ENCODE results near the gene PIR.

Gene PIR

DNA sequence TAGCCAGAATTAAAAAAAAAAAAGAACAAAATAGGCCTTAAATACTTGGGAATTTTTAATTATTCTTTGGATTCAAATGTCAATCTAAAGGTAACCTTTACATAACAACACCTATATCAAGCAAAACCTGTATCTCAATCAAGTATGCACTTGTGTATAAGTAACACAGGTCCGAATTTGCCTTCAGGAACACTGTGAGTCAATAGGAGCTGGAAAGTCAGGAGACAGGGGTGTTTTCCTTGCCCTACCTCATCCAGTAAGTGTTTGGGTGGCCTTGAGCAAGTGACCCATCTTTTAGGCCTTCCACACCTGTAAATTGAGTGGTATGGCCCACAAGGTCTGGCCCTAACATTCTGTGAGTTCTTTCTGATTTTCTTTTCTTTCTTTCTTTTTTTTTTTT is 68.1 kb downstream of the PIR start:
- Mint-ChIP-seq H3K9me3 (no peaks in the 10 kb centered on the region), H3K27ac (no peak overlapping the region), H3K4me3 (no peak overlapping the region), H3K27me3 (no peaks in the 10 kb centered on the region), H3K36me3 (ENCODE audit: low read depth) (no peaks in the 10 kb centered on the region), H3K4me1 (ENCODE audit: low read depth) (peaks cover 7% of the 10 kb centered on the region)
- intact Hi-C loops (cut with micrococcal nuclease) = no loop called here

DNA sequence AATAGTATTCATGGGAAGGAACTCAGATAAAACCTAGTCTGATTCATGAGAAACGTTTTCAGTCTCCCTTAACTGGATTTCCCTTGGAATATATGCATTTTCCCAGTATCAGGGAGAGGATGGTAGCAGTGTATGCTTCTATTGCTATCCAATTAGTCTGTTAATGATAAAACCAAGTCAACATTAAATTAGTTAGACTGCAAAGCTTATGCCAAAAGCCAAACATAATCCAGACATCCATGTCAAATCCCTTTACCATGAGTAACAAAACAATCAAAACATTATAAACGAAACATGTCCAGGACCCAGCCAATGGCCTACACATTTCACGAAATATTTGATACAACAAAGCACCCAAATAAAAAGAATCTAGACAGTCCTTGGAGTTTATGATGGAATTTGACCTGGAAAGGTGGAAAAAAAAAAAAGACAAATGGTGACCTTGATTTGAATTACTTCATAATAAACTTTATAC is 74.4 kb downstream of the PIR start:
- intact Hi-C loops (cut with micrococcal nuclease) = no loop called here
- H3K4me1 Mint-ChIP-seq (ENCODE audit: low read depth) = no peaks in the 10 kb centered on the region
- peaks cover 9% of the 10 kb centered on the region for H3K9me3 Mint-ChIP-seq
- no peak overlapping the region for H3K4me3 Mint-ChIP-seq
- H3K27me3 Mint-ChIP-seq = no peaks in the 10 kb centered on the region
- no peak overlapping the region for H3K27ac Mint-ChIP-seq
- H3K36me3 Mint-ChIP-seq (ENCODE audit: low read depth) = no peaks in the 10 kb centered on the region

DNA sequence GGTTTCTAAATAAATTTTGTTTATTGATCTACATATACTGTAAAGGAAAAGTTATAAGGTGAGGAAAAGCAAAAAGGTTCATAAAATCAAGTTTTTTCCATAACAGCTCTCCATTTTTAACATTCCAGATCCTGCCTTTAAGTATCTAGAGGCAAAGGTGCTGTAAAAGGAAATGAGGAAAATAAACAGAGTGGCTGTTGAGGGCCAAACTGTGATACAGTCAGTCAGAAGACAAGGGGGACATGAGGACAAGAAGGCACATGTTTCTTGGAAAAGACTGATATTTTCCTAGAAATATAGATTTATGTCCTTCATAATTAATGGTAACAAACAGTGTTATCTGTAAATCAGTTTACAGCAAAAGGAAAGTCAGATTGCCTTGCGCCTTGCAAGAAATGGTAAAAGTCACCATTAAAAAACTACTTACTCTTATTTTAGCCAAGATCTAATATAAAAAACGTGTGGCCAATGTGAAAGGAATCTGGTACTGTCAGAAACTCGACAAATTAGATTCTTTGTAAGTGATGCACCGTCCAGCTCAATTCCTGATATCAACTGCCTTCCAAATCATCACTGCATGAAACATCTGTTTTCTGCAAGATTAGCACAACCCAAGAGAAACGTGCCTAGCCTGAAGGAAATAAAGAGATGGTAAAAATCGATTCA is 75.0 kb downstream of the PIR start:
- Mint-ChIP-seq H3K27me3 (no peaks in the 10 kb centered on the region), H3K4me1 (ENCODE audit: low read depth) (no peaks in the 10 kb centered on the region), H3K4me3 (no peak overlapping the region), H3K9me3 (peaks cover 9% of the 10 kb centered on the region), H3K27ac (no peak overlapping the region), H3K36me3 (ENCODE audit: low read depth) (no peaks in the 10 kb centered on the region)
- intact Hi-C loops (cut with micrococcal nuclease) = no loop called here

DNA sequence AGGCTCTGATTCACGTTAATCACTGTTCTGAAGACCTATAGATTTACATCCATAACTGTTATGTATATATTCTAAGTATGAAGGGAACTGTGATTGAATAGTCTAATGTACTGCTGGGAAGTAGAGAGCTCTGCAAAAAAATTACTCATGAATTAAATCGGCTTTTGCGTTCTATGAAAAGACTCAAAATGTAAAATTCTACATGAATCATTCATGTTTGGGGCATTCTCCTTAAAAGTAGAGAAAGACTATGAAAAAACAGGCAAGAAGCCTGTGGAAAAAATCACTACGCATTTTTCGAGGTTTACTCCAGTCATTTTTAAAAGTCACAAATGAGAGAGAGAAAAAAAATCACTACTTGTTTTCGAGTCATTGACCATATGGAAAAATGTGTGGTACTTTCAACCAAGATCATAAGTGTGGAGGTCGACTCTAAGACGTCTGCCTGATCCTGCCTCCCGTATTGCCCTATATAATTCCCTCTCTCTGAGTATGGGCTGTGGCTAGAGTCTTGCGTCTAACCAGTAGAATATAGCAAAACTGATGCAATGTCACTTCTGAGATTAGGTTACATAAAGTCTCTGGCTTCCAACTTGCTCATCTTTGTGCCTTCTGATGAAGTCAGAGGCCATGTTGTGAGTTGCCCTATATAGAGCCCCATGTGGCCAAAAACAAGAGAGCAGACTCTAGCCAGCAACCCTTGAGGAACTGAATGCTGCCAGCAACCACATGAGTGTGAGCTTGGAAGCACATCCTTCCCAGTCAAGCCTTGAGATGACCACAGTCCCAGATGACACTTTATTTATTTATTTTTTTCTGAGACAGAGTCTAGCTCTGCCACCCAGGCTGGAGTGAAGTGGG is 76.8 kb downstream of the PIR start:
- no peaks in the 10 kb centered on the region for H3K36me3 Mint-ChIP-seq (ENCODE audit: low read depth)
- intact Hi-C loops (cut with micrococcal nuclease) = no loop called here

GRCh38 chrX:15413101-15413500 is 80.0 kb downstream of the PIR start:
- no peaks in the 10 kb centered on the region for H3K4me1 Mint-ChIP-seq (ENCODE audit: low read depth)
- intact Hi-C loops (cut with micrococcal nuclease) = no loop called here
- no peak overlapping the region for H3K4me3 Mint-ChIP-seq
- peaks cover 9% of the 10 kb centered on the region for H3K9me3 Mint-ChIP-seq
- no peaks in the 10 kb centered on the region for H3K36me3 Mint-ChIP-seq (ENCODE audit: low read depth)
- no peak overlapping the region for H3K27ac Mint-ChIP-seq
- H3K27me3 Mint-ChIP-seq = no peaks in the 10 kb centered on the region

More for the DNA sequence above, 76.8 kb downstream of the PIR start:
- H3K9me3 Mint-ChIP-seq = peaks cover 9% of the 10 kb centered on the region
- H3K4me3 Mint-ChIP-seq = no peak overlapping the region
- no peaks in the 10 kb centered on the region for H3K27me3 Mint-ChIP-seq
- H3K4me1 Mint-ChIP-seq (ENCODE audit: low read depth) = no peaks in the 10 kb centered on the region
- no peak overlapping the region for H3K27ac Mint-ChIP-seq

DNA sequence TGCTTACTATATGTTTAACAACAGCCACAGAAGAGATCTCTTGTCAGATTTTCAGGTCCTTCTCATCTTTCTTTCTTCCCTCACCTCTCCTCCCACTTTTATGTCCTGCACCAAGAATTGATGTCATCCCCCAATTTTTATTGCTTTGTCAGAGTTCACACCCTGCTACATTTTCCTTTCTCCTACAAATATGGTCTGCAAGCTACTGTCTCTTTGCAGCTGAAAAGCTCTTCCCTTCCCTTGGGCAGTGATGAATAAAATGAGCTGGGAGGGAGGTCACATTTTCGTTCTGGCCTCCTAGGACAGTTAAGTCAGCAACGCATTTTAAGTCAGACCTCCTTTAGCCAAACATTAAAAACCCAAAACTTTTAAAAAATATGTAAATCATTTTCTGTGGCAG is 82.2 kb downstream of the PIR start:
- H3K36me3 Mint-ChIP-seq (ENCODE audit: low read depth) = no peaks in the 10 kb centered on the region
- intact Hi-C loops (cut with micrococcal nuclease) = no loop called here
- no peak overlapping the region for H3K27ac Mint-ChIP-seq
- H3K4me1 Mint-ChIP-seq (ENCODE audit: low read depth) = no peaks in the 10 kb centered on the region
- H3K27me3 Mint-ChIP-seq = no peaks in the 10 kb centered on the region
- no peaks in the 10 kb centered on the region for H3K9me3 Mint-ChIP-seq
- no peak overlapping the region for H3K4me3 Mint-ChIP-seq

DNA sequence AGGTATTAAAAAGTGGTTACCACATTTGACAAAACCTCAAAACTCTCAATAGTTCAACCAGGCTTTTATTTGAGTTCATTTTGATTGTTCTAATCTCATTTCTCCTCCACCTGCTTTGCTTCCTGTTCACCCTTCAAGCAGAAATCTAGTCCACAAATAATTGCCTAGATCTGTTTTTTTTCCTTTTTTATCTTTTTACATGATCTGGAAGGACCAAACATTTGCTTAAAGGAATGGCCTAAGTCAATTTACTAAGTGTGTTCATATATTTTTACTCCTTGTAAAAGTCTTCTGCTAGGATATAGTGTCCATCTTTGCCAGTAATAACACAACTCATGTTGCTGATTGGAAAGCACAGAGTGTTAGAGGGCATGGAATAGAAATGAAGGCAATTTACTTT is 82.7 kb downstream of the PIR start:
- intact Hi-C loops (cut with micrococcal nuclease) = no loop called here
- Mint-ChIP-seq H3K4me3 (no peak overlapping the region), H3K9me3 (no peaks in the 10 kb centered on the region), H3K27ac (no peak overlapping the region), H3K4me1 (ENCODE audit: low read depth) (no peaks in the 10 kb centered on the region), H3K36me3 (ENCODE audit: low read depth) (no peaks in the 10 kb centered on the region), H3K27me3 (no peaks in the 10 kb centered on the region)

GRCh38 chrX:15405846-15406245 is 87.3 kb downstream of the PIR start:
- no peak overlapping the region for H3K4me3 Mint-ChIP-seq
- no peaks in the 10 kb centered on the region for H3K4me1 Mint-ChIP-seq (ENCODE audit: low read depth)
- H3K36me3 Mint-ChIP-seq (ENCODE audit: low read depth) = no peaks in the 10 kb centered on the region
- no peaks in the 10 kb centered on the region for H3K27me3 Mint-ChIP-seq
- intact Hi-C loops (cut with micrococcal nuclease) = no loop called here
- no peaks in the 10 kb centered on the region for H3K9me3 Mint-ChIP-seq
- no peak overlapping the region for H3K27ac Mint-ChIP-seq

DNA sequence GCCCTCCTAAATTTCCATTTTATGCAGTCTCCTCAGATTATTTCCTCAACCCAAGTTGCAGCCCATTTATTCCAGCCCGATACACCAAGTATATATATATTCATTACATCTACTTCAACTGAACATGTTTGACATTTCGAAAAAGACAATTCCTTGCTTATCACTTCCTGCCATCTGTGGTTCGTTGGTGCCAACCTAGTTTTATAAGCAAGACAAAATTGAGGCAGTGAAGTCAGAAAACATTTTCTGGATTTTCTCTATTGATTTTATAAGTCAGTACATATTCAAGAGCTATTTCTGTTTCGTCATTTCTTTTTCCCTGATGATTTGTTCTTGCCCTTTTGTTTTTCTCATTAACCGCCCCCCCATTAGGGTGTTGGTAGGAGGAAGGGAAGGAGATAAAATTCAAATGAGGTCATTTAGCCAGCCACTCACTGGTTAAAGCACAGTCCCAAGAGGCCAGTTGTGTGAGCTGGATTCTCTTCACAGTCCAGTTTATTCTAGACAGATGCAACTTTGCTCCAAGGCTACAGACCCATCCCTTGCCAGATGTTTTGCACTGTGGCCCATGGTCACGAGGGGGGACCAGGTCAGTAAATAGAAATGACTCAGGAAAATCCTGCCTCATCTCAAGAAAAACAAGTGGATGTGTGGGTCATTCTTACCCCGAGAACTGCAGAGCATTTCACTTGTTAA is 88.6 kb downstream of the PIR start:
- Mint-ChIP-seq H3K4me3 (no peak overlapping the region), H3K4me1 (ENCODE audit: low read depth) (no peaks in the 10 kb centered on the region), H3K36me3 (ENCODE audit: low read depth) (no peaks in the 10 kb centered on the region), H3K9me3 (no peaks in the 10 kb centered on the region), H3K27ac (no peak overlapping the region), H3K27me3 (no peaks in the 10 kb centered on the region)
- intact Hi-C loops (cut with micrococcal nuclease) = no loop called here

GRCh38 chrX:15401378-15401777 is 91.8 kb downstream of the PIR start:
- Mint-ChIP-seq H3K4me3 (no peak overlapping the region), H3K36me3 (ENCODE audit: low read depth) (no peaks in the 10 kb centered on the region), H3K4me1 (ENCODE audit: low read depth) (no peaks in the 10 kb centered on the region), H3K27me3 (no peaks in the 10 kb centered on the region), H3K9me3 (no peaks in the 10 kb centered on the region), H3K27ac (no peak overlapping the region)
- intact Hi-C loops (cut with micrococcal nuclease) = no loop called here

GRCh38 chrX:15399962-15400391 is 93.2 kb downstream of the PIR start:
- no peaks in the 10 kb centered on the region for H3K9me3 Mint-ChIP-seq
- no peaks in the 10 kb centered on the region for H3K4me1 Mint-ChIP-seq (ENCODE audit: low read depth)
- no peak overlapping the region for H3K27ac Mint-ChIP-seq
- H3K4me3 Mint-ChIP-seq = no peak overlapping the region
- H3K27me3 Mint-ChIP-seq = no peaks in the 10 kb centered on the region
- intact Hi-C loops (cut with micrococcal nuclease) = no loop called here
- H3K36me3 Mint-ChIP-seq (ENCODE audit: low read depth) = no peaks in the 10 kb centered on the region

DNA sequence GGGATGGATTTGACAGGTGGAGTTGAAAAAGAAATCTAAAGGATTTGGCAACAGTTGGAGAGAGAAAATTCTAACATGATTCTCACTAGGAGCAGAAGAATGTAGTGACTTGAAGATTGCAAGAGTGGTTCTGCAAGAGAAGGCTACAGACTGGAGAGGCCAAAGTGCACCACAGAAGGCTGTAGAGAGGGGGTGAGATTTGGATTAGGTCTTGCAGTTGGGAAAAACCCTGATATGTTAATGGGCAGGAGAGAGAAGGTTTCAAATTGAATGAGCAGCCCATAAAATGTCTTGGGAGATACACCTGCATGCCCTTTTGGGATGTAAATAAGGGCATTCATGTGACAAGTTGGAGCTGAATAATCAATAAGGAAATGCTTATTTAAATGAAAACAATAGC is 94.3 kb downstream of the PIR start:
- H3K9me3 Mint-ChIP-seq = no peaks in the 10 kb centered on the region

DNA sequence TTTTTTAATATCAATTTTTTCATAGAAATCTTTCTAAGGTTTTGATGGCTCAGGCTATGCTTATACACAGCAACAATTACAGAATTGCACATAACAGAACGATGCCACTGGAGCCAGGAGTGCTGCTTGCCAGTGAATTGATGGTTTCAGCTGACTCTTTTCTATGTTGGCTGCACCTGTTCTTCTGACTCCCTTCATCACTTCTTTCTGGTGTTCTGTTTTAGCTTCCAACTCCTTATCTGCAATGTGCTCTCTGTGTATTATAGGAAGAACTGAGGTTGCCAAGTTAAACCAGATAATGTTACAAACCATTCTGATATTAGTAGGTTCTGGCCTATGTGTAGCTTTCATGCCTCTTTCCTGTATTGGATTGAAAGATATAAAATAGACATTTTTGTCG is 97.3 kb downstream of the PIR start:
- Mint-ChIP-seq H3K4me1 (ENCODE audit: low read depth) (no peaks in the 10 kb centered on the region), H3K36me3 (ENCODE audit: low read depth) (no peaks in the 10 kb centered on the region), H3K9me3 (no peaks in the 10 kb centered on the region), H3K27me3 (peaks cover 1% of the 10 kb centered on the region), H3K4me3 (no peak overlapping the region), H3K27ac (no peak overlapping the region)
- intact Hi-C loops (cut with micrococcal nuclease) = no loop called here

More for the DNA sequence above, 94.3 kb downstream of the PIR start:
- Mint-ChIP-seq H3K27ac (no peak overlapping the region), H3K4me1 (ENCODE audit: low read depth) (no peaks in the 10 kb centered on the region), H3K36me3 (ENCODE audit: low read depth) (no peaks in the 10 kb centered on the region), H3K27me3 (no peaks in the 10 kb centered on the region), H3K4me3 (no peak overlapping the region)
- intact Hi-C loops (cut with micrococcal nuclease) = no loop called here

- Mint-ChIP-seq H3K27me3 (peaks cover 1% of the 10 kb centered on the region), H3K27ac (no peak overlapping the region), H3K9me3 (no peaks in the 10 kb centered on the region), H3K4me3 (no peak overlapping the region), H3K36me3 (ENCODE audit: low read depth) (no peaks in the 10 kb centered on the region), H3K4me1 (ENCODE audit: low read depth) (no peaks in the 10 kb centered on the region)
- intact Hi-C loops (cut with micrococcal nuclease) = no loop called here
Measured at GRCh38 chrX:15391850-15392249, 101.3 kb downstream of the PIR start.
